Immature natural killer cell (primary cell): ENCODE measurements around the gene SREBF1. TPM values are rescaled to one million over a fixed set of nuclear protein-coding genes. Genes with fewer than 3 reads are reported as not detected.
A peak's percentile ranks its signal among the peaks of the same experiment; 100 is the strongest.

ENCODE experiments used
- DNase-seq, 3 donors: peaks; one replicate each; pipeline ENCODE4 v3.0.0; 2022; ENCODE audit warnings: mixed read lengths in 1 of 3
- H3K27ac Mint-ChIP-seq, 6 donors: one replicate each; pipeline ENCODE4 v1.8.0; 2020; ENCODE audit warnings: mixed read lengths in 6 of 6, mild to moderate bottlenecking in 5 of 6, inconsistent platforms in 4 of 6, moderate library complexity in 3 of 6
- H3K27me3 Mint-ChIP-seq, 3 donors: one replicate each; pipeline ENCODE4 v1.8.0; 2020 to 2021; ENCODE audit warnings: low read depth in 3 of 3, mild to moderate bottlenecking in 3 of 3, mixed read lengths in 3 of 3, moderate library complexity in 3 of 3, inconsistent platforms in 1 of 3
- H3K36me3 Mint-ChIP-seq, 3 donors: one replicate each; pipeline ENCODE4 v1.8.0; 2020; ENCODE audit warnings: mixed read lengths in 3 of 3, inconsistent platforms in 2 of 3, mild to moderate bottlenecking in 2 of 3
- H3K4me1 Mint-ChIP-seq, 2 donors: one replicate each; pipeline ENCODE4 v1.8.0; 2020; ENCODE audit warnings: inconsistent platforms in 2 of 2, mild to moderate bottlenecking in 2 of 2, mixed read lengths in 2 of 2, moderate library complexity in 1 of 2
- H3K4me3 Mint-ChIP-seq, 5 donors: one replicate each; pipeline ENCODE4 v1.8.0; 2020; ENCODE audit warnings: mild to moderate bottlenecking in 5 of 5, mixed read lengths in 5 of 5, inconsistent platforms in 3 of 5, moderate library complexity in 3 of 5
- H3K9me3 Mint-ChIP-seq, 6 donors: one replicate each; pipeline ENCODE4 v1.8.0; 2020; ENCODE audit warnings: mild to moderate bottlenecking in 6 of 6, mixed read lengths in 6 of 6, inconsistent platforms in 4 of 6, moderate library complexity in 3 of 6
- polyA plus RNA-seq, 3 donors: library from polyadenylated mRNA; unstranded; fragments of 300-500 nt; fragmentation: Illumina TruSeq; gene quantifications; one replicate each; pipeline ENCODE4 v1.2.3, GENCODE V29; 2021

The SREBF1 gene
- polyA plus RNA-seq, 3 donors from 2014 or later, result 2.9 to 13.4 (median 4.4) TPM

DNA sequence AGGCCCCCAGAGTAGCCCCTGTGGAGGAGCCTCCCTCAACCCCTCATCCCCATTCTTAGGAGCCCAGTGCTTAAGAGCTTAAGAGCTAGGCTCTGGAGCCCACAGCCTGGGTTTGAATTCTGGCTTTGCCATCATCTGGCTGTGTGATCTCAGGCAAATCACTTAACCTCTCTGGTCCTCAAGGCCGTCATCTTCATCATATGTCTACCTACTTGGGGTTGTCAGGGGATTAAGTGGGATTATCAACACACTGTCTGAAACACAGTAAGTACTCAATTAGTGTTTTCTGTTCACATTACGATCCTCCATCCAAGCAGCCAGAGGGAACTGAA lies 4.8 kb downstream of the SREBF1 start:
- peaks cover 18 to 30% (median 20%) of the 10 kb centered on the region in 3 donors for H3K27me3 Mint-ChIP-seq
- H3K4me3 Mint-ChIP-seq, result no peak overlapping the region
- H3K36me3 Mint-ChIP-seq, result peaks cover 0 to 3% (median 0%) of the 10 kb centered on the region in 3 donors
- no peak for DNase-seq
- peaks cover 25 to 38% of the 10 kb centered on the region in 2 donors for H3K4me1 Mint-ChIP-seq
- no peak overlapping the region for H3K27ac Mint-ChIP-seq
- H3K9me3 Mint-ChIP-seq, result no peaks in the 10 kb centered on the region

DNA sequence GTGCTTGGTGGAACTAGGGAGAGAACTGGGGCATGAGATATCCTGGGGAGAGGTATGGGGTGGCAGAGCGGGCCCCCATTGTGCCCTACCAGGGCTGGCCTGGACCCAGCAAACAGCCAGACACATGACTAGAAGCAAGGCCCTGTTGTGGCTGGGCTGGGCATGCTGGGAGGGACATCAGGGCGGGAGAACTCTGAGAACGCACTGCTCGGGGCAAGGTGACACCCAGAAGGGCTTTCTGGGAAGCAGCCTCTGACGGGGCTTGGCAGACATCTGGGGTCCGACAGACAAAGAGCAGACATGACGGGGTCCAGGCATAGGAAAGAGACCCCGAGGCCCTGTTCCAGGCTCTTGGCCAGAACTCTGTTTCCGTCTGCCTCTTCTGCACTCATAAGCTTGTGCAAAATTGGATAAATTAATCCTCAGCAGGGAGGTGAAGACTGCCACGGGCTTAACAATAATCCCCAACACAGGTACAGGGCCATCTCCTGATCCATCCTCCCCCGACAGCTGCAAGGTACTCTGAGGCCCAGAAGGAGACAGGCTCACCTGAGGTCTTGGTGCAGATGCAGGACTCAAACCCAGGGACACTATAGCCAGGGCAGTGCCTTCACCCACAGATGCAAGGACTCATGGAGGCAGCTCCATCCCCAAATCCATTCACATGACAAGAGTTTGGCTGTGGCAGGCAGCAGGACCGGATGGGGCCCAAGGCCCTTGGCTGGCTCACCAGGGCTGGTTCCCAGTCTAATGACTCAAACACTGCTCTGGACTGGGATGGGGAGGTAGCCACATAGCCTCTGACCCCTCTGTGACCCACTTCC lies 5.4 kb downstream of the SREBF1 start:
- Mint-ChIP-seq H3K27ac (no peak overlapping the region), H3K4me3 (no peak overlapping the region), H3K9me3 (no peaks in the 10 kb centered on the region), H3K36me3 (peaks cover 0 to 3% (median 0%) of the 10 kb centered on the region in 3 donors), H3K4me1 (peaks cover 29 to 42% of the 10 kb centered on the region in 2 donors), H3K27me3 (peaks cover 17 to 27% (median 20%) of the 10 kb centered on the region in 3 donors)
- DNase-seq, result no peak

DNA sequence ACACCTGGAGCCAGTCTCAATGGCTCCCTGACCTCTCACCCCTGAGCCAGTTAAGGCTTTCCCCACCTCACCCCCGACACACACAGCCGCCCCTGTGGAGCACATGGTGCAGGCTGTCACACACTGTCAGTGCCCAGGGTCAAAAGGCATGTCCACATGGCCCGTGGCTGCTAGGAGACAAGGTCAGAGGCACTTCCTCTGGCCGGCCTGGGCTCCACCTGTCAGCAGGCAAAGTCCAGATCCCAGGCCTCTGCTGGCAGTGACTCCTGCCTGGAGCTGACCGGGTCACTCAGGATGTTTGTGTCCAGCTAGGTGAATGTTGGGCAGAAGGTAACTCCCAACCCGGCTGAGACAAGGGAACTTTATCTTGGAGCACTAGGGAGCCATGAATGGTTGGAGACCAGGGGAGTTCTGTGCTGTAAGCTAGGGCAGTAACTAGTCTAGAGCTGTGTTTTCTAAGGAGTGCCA lies 6.0 kb downstream of the SREBF1 start:
- H3K27me3 Mint-ChIP-seq, result peaks cover 13 to 23% (median 15%) of the 10 kb centered on the region in 3 donors
- H3K27ac Mint-ChIP-seq, result no peak overlapping the region
- H3K9me3 Mint-ChIP-seq, result no peaks in the 10 kb centered on the region
- peaks cover 0 to 3% (median 0%) of the 10 kb centered on the region in 3 donors for H3K36me3 Mint-ChIP-seq
- DNase-seq, result no peak
- peaks cover 32 to 45% of the 10 kb centered on the region in 2 donors for H3K4me1 Mint-ChIP-seq
- H3K4me3 Mint-ChIP-seq, result no peak overlapping the region

DNA sequence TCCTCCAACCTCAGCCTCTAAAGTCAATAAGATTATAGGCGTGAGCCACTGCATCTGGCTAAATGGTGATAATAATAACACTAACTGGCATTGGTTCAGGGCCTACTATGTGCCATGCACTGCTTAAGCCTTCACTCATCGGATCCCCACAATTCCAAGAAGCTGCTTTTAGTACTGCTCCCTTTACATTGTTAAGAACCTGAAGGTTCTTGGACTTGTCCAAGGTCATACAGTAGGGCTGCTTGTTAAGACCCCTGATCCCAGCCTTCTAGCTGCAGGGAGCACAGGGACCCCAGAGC lies 6.6 kb downstream of the SREBF1 start:
- Mint-ChIP-seq H3K36me3 (peaks cover 0 to 3% (median 0%) of the 10 kb centered on the region in 3 donors), H3K9me3 (no peaks in the 10 kb centered on the region), H3K27me3 (peaks cover 9 to 18% (median 12%) of the 10 kb centered on the region in 3 donors), H3K27ac (no peak overlapping the region), H3K4me3 (no peak overlapping the region), H3K4me1 (peaks cover 31 to 44% of the 10 kb centered on the region in 2 donors)
- DNase-seq, result no peak

DNA sequence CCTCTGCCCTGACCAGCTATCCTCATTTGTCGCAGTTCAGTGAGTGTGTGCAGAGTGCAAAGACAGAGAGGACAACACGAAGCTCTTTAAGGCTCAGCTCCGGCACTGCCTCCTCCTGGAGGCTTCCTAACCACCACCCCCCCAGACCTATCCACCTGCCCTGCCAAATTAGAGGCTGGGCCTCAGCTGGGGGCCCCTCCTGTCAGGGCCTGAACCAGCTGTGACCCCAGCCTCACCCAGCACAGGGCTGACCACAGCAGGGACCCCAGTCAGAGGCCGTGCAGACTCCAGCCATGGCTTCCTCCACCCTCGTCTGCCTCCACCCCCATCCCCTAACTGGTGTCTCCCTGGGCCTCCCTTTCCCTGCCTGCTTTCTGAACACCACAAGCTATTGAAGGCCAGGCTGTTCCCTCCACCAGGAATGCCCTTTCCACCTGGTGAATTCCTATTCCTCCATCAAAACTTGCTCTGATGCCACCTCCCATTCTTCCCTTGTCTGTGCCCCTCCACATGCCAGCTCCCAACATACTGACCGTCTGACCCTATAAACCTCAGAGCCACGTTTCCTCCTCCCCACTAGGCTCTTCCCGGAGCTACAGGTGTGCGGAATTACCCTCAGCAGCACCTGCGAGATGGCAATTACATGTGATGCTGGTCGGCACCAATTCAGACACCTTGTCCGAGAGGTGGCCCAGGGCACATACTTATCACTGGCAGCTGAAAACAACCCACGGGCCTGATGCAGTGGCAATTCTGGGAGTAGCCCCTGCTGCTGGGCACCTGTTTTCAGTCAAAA lies 8.8 kb downstream of the SREBF1 start:
- no peak for DNase-seq
- Mint-ChIP-seq H3K9me3 (no peaks in the 10 kb centered on the region), H3K27ac (peak overlapping the region in 2 of 6 donors; percentile 24 to 25), H3K27me3 (peaks cover 2 to 24% (median 12%) of the 10 kb centered on the region in 3 donors), H3K4me1 (peaks cover 32 to 44% of the 10 kb centered on the region in 2 donors), H3K36me3 (peaks cover 0 to 3% (median 0%) of the 10 kb centered on the region in 3 donors), H3K4me3 (no peak overlapping the region)

DNA sequence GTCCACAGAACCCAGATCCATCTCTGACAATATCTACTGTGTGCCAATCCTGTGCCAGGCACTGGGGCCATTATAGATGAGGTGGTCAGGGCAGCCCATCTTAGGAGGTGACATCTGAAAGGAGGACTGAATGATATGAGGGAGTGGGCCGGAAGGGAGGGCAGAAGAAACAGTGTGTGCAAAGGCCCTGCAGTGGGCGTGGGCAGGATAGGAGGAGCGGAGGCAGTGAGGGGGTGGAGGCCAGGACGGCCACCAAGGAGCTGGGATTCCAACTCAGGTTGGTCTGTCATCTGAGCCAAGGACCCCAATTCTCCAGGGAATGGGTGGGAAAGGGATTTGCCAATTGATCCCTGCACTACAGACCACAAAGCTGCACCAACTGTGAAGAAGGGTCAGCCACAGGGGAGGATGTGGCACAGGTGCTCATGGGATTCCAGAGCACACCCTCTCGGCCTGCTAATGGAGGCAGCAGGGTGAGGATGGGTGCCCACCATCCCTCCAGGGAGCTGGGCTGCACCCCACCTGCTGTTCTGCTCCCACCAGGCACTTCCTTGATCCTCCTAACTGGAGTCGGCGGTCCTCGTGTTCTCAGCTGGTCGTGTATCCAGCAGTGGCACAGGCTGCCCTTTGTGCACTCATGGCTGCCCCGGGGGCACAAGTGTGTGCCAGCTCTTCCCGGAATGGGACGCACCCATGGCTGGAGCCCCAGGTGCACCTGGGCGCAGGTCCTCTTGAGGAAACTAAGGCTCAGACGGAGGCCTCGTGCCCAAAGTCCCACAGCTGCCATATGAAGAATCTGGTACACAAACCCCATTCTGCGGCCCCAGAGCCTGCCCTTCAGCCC lies 9.6 kb downstream of the SREBF1 start:
- peak overlapping the region in 3 of 5 donors; percentile 15 to 27 (median 21) for H3K4me3 Mint-ChIP-seq
- peaks cover 40 to 52% of the 10 kb centered on the region in 2 donors for H3K4me1 Mint-ChIP-seq
- no peak for DNase-seq
- H3K36me3 Mint-ChIP-seq, result peaks cover 0 to under 1% (median 0%) of the 10 kb centered on the region in 3 donors
- H3K27me3 Mint-ChIP-seq, result peaks cover 2 to 22% (median 16%) of the 10 kb centered on the region in 3 donors
- H3K9me3 Mint-ChIP-seq, result no peaks in the 10 kb centered on the region
- peak overlapping the region in 2 of 6 donors; percentile 64 to 87 for H3K27ac Mint-ChIP-seq

DNA sequence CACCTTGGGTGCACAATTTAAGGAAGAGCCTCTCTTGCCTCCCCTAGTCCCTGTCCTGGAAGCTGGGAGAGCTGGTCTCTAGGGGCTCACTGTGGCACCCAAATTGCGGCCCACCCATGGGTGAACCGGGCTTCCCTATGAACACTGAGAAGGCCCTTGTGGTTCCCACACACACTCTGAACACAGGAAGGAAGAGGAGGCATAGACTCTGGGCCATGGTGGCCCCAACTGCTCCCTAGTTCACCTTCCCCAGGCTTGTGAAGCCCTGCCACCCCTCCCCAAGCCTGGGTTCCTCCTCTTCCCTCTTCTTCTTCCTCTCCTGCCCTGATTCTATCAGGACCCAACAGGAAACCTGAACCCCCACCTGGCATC lies 10.5 kb downstream of the SREBF1 start:
- no peaks in the 10 kb centered on the region for H3K9me3 Mint-ChIP-seq
- peak overlapping the region; percentile 15 to 76 (median 31) for H3K4me3 Mint-ChIP-seq
- peaks cover 2 to 21% (median 16%) of the 10 kb centered on the region in 3 donors for H3K27me3 Mint-ChIP-seq
- peak overlapping the region; percentile 34 to 92 (median 74) for H3K27ac Mint-ChIP-seq
- H3K4me1 Mint-ChIP-seq, result peaks cover 47 to 53% of the 10 kb centered on the region in 2 donors
- no peaks in the 10 kb centered on the region for H3K36me3 Mint-ChIP-seq
- DNase-seq, result no peak

DNA sequence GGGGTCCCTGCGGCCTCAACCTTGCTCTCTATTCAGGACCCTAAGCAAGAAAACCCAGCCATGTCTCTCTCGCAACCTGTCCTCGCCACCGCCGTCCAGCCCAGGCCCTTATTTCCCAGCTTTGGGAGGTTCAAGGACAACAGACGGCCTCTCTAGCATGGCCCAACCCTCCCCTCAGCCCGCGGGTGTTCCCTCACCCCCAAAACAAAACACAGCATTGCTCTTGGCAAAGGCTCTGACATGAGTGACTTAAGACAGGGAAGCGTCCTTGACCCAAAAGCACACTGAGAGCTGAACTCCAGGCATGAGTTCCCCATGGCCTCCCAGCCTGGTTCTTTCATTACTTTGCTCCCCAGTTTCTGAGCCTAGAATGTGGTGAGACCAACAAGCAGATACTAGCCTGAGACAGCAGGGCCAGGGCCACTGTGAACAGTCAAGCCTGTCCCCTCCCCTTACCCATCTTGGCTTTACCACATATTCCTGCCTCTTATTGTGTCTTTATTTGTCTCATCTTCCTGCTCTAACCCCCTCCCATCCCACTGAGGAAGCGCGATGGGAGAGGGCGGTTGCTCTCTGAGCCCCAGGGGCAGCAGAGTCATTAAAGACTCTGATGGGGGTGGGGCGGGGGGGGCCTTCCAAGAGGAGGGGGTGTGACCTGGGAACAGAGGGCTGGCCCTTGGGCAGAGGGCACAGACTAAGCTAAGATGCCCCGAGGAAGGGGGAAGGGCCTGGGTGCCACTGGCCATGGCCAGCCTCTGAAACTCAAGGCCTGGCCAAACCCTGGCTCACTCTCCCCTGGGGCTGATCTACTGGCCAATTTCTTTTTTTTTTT lies 11.8 kb downstream of the SREBF1 start:
- Mint-ChIP-seq H3K9me3 (no peaks in the 10 kb centered on the region), H3K36me3 (no peaks in the 10 kb centered on the region), H3K4me1 (peaks cover 47 to 55% of the 10 kb centered on the region in 2 donors), H3K27ac (peak overlapping the region; percentile 84 to 92 (median 88)), H3K27me3 (peaks cover 4 to 22% (median 16%) of the 10 kb centered on the region in 3 donors), H3K4me3 (peak overlapping the region; percentile 57 to 86 (median 68))
- DNase-seq, result no peak

DNA sequence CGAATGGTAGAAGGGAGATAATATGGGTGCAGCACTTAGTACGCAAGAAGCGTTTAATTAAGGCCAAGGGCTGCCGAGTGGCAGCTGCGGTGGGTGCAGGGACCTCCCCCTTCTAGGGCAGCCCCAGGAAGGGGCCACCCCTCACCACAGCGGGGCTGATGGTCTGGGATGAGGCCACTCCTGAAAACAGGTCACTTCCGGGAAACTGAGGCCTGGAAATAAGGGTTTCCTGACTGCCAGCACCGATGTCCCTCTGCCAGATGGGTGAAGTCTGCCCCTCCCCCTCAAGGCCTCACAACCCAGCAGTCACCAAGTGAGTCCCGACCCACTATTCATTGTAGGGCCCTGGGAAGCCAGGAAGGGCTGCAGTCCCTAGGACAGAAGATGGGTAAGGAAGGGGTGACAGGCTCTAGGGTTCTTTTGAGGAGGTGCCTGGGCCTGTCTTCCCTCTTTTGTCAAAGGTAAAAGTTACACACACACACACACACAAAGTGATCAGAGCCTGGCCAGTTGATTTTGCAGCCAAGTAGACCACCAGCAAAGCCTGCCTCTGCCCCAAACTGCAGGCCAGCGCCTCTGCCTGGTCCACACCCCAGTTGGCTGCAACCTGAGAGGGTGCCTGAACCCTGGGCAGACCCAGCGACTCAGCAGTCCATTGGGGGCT lies 12.5 kb downstream of the SREBF1 start:
- Mint-ChIP-seq H3K4me3 (peak overlapping the region; percentile 81 to 86 (median 83)), H3K4me1 (peaks cover 52 to 55% of the 10 kb centered on the region in 2 donors), H3K36me3 (no peaks in the 10 kb centered on the region), H3K27me3 (peaks cover 4 to 25% (median 16%) of the 10 kb centered on the region in 3 donors), H3K9me3 (no peaks in the 10 kb centered on the region), H3K27ac (peak overlapping the region; percentile 84 to 92 (median 88))
- DNase-seq, result no peak

DNA sequence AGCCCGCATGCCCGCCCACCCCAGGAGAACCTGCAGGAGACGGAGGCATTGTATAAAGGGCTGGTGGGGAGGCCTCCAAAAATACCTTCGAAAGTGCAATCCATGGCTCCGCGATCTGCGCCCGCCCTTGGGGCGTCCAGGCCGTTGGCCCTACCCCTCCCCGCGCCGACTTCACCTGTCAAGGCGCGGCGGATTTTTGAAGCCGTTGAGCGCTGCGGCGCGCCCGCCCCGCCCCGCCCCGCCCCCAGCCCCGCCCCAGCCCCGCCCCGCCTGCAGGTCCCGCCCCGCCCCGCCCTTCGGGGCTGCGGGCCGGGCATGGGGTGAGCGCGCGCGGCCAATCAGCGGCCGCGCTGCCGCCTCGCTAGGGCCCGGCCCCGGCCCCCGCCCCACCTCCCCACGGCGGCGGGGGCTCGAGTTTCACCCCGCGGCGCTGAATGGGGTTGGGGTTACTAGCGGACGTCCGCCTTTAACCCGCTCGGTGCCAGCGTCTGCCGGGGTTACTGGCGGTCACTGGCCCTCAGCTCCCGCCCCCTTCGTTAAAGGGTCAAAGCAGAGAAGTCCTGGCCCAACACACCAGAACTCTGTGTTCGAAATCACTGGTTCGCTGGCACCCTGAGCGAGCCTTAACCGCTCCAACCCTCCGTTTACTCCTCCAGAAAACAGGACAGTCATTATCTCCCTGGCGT lies 13.2 kb downstream of the SREBF1 start:
- H3K27me3 Mint-ChIP-seq, result peaks cover 5 to 24% (median 16%) of the 10 kb centered on the region in 3 donors
- DNase-seq, result peak; percentile 72 to 83 (median 83)
- peak overlapping the region; percentile 81 to 86 (median 83) for H3K4me3 Mint-ChIP-seq
- H3K36me3 Mint-ChIP-seq, result peaks cover under 1 to 5% (median 3%) of the 10 kb centered on the region in 3 donors
- peaks cover 52 to 54% of the 10 kb centered on the region in 2 donors for H3K4me1 Mint-ChIP-seq
- H3K9me3 Mint-ChIP-seq, result no peaks in the 10 kb centered on the region
- H3K27ac Mint-ChIP-seq, result peak overlapping the region; percentile 84 to 92 (median 88)

DNA sequence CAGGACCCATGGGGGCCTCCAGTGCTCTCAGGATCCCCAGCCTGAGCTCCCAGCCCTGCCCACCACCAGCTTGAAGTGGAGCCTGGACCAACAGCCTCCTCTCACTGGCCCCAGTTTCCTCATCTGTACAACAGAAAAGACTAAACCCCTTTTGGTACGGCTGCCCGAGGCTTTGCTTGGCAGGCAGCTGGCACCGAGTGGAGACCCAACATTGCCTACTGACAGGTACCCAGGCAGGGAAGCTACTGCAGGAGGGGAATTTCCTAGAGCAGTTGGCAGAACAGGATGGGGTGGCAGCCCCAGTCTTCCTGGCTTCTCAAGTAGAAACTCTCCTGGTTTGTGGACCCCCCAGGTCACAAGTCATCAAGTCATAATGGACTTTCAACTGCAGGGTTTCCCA lies 14.2 kb downstream of the SREBF1 start:
- peak overlapping the region; percentile 32 to 63 (median 60) for H3K4me3 Mint-ChIP-seq

More for the DNA sequence above, 14.2 kb downstream of the SREBF1 start:
- peaks cover 3 to 7% (median 6%) of the 10 kb centered on the region in 3 donors for H3K36me3 Mint-ChIP-seq
- no peak for DNase-seq
- no peaks in the 10 kb centered on the region for H3K9me3 Mint-ChIP-seq
- H3K4me1 Mint-ChIP-seq, result peaks cover 50 to 52% of the 10 kb centered on the region in 2 donors
- peak overlapping the region in 2 of 6 donors; percentile 27 to 49 for H3K27ac Mint-ChIP-seq
- H3K27me3 Mint-ChIP-seq, result peaks cover 8 to 25% (median 14%) of the 10 kb centered on the region in 3 donors
